COLO668 (cell line): ENCODE data around the gene SLC25A22.

Source experiments
- DNase-seq: peaks from one replicate; lab custom pipeline; 2025; ENCODE audit not compliant: unreplicated experiment; lab: John Stamatoyannopoulos, UW

Gene SLC25A22

GRCh38 chr11:791658-792534 lies 6.2 kb downstream of the SLC25A22 start:
- DNase-seq: no peak

- no peak for DNase-seq
These were observed 7.1 kb downstream of the SLC25A22 start for GRCh38 chr11:790721-791564.

- peak; percentile 37 for DNase-seq
These were observed 8.1 kb downstream of the SLC25A22 start, which contains the start of gene CEND1 for GRCh38 chr11:789943-790342. Gene CEND1, minus strand, starts transcription at chr11:790090. Its CDS starts 1,514 bp downstream, at chr11:788576.

- DNase-seq: peak; percentile 13
These were observed 8.8 kb downstream of the SLC25A22 start for GRCh38 chr11:788953-789940.

GRCh38 chr11:788009-788640 lies 10.0 kb downstream of the SLC25A22 start:
- DNase-seq: no peak

GRCh38 chr11:787084-787675 lies 10.9 kb downstream of the SLC25A22 start:
- no peak for DNase-seq

GRCh38 chr11:786235-787083 lies 11.6 kb downstream of the SLC25A22 start:
- DNase-seq: no peak

GRCh38 chr11:783581-784015 lies 14.5 kb downstream of the SLC25A22 start:
- peak; percentile 18 for DNase-seq

GRCh38 chr11:782264-783174 lies 15.6 kb downstream of the SLC25A22 start:
- DNase-seq: no peak

GRCh38 chr11:779955-780532 lies 18.0 kb downstream of the SLC25A22 start:
- DNase-seq: no peak

GRCh38 chr11:778976-779954 lies 18.8 kb downstream of the SLC25A22 start:
- no peak for DNase-seq

- peak; percentile 79 for DNase-seq
These were observed 20.5 kb downstream of the SLC25A22 start, which contains the start of gene GATD1 for GRCh38 chr11:777288-778255. Gene GATD1, minus strand, starts transcription at chr11:777487. Its CDS starts 25 bp downstream, at chr11:777462.

- peak; percentile 35 for DNase-seq
These were observed 21.4 kb downstream of the SLC25A22 start for GRCh38 chr11:776561-777287.

GRCh38 chr11:776263-776560 lies 21.9 kb downstream of the SLC25A22 start:
- DNase-seq: no peak
